ENCODE results near the gene OIP5. TPM values are rescaled to one million over a fixed set of nuclear protein-coding genes. Genes with fewer than 3 reads are reported as not detected.
"Not testable (repeated sequence)": the region's sequence is repeated elsewhere in the genome, so short reads cannot be mapped to it uniquely, and the experiment has no call there.

Gene OIP5
- total and polyA plus RNA-seq, 2 of the 4 experiments (the other 2 are of a cell fraction): 4.1 to 5.5 TPM

- H3K36me3 ChIP-seq (ENCODE audit: control insufficient read depth, insufficient read depth, low read length); H3K23ac ChIP-seq (ENCODE audit: low read depth, low read length); dilution Hi-C loops (cut with HindIII; ENCODE audit: low sequenced_read_pairs, unreplicated experiment); H4K5ac ChIP-seq (ENCODE audit: low read depth, low read length); H3K14ac ChIP-seq (replicated peaks; ENCODE audit: low read depth, low read length); H3K79me1 ChIP-seq (ENCODE audit: low read depth in 1 of 2, low read length in 2 of 2); H3K27ac ChIP-seq (ENCODE audit: insufficient read depth, low read length); ATAC-seq (ENCODE audit: low read depth); H3K56ac ChIP-seq (ENCODE audit: extremely low read depth, insufficient read depth, low read length); DNase-seq; H3K9ac ChIP-seq (ENCODE audit: low read depth, low read length); H3K4ac ChIP-seq (ENCODE audit: low read depth, low read length); H2AK5ac ChIP-seq (ENCODE audit: low read depth, low read length); H3K9me3 ChIP-seq (ENCODE audit: control insufficient read depth, insufficient read depth, low read length); H4K8ac ChIP-seq (ENCODE audit: low read depth in 2 of 2, low read length in 2 of 2); H2BK120ac ChIP-seq (ENCODE audit: low read depth, low read length); H3K4me3 ChIP-seq (ENCODE audit: insufficient read depth, low read depth, low read length); H2BK20ac ChIP-seq (ENCODE audit: low read depth, low read length); H3K27me3 ChIP-seq (ENCODE audit: control insufficient read depth, insufficient read depth, low read length); H2BK5ac ChIP-seq (ENCODE audit: low read depth, low read length, poor library complexity, severe bottlenecking); CTCF ChIA-PET; H3K4me1 ChIP-seq (ENCODE audit: control insufficient read depth, insufficient read depth, low read length); in situ Hi-C loops (cut with MboI; ENCODE audit: low sequenced_read_pairs); H3K4me2 ChIP-seq (ENCODE audit: low read depth, low read length); H3K18ac ChIP-seq (ENCODE audit: low read depth, low read length); POLR2A ChIA-PET (ENCODE audit: unreplicated experiment); BruUV-seq (replicated peaks); H2BK15ac ChIP-seq (ENCODE audit: low read depth, low read length); H2AFZ ChIP-seq (replicated peaks; ENCODE audit: low read length, poor library complexity); H2AK9ac ChIP-seq (replicated peaks; ENCODE audit: low read depth, low read length, poor library complexity); H3K9me1 ChIP-seq (ENCODE audit: insufficient read depth, low read length); H4K20me1 ChIP-seq (ENCODE audit: insufficient read depth, low read length); intact Hi-C loops (cut with micrococcal nuclease); H4K91ac ChIP-seq (ENCODE audit: insufficient read depth, low read depth, low read length): not testable (repeated sequence)
- 96% methylated on average over 10 of the region's 39 CpGs; no CpG with 5 or more reads in 1 of the 2 experiments for WGBS, 2 experiments (ENCODE audit: extremely low coverage in 2 of 2, insufficient read length in 1 of 2)
Measured at GRCh38 chr15:41320805-41321330, 11.5 kb downstream of the OIP5 start.
